HG02943 (cell line): ENCODE measurements around the gene NUP93.

Source experiments
- ATAC-seq: cut with Tn5 transposase; IDR thresholded peaks from one replicate; pipeline ENCODE4 v1.9.1; 2021; ENCODE audit warnings: mild to moderate bottlenecking, low read depth, moderate library complexity; ENCODE audit not compliant: unreplicated experiment

The NUP93 gene

GRCh38 chr16:56741399-56741798, 11.5 kb downstream of the NUP93 start:
- ATAC-seq = no peak

GRCh38 chr16:56742030-56742984, 12.4 kb downstream of the NUP93 start:
- ATAC-seq = no peak

- no peak for ATAC-seq
Observed at GRCh38 chr16:56743840-56744239, 13.9 kb downstream of the NUP93 start.

GRCh38 chr16:56744996-56745640, 15.2 kb downstream of the NUP93 start:
- ATAC-seq = no peak

GRCh38 chr16:56747486-56748045, 17.6 kb downstream of the NUP93 start:
- no peak for ATAC-seq

- ATAC-seq = no peak
Observed at GRCh38 chr16:56748191-56748590, 18.3 kb downstream of the NUP93 start.

GRCh38 chr16:56748826-56749225, 18.9 kb downstream of the NUP93 start:
- no peak for ATAC-seq

GRCh38 chr16:56749672-56750491, 20.0 kb downstream of the NUP93 start:
- no peak for ATAC-seq

GRCh38 chr16:56753410-56753809, 23.5 kb downstream of the NUP93 start:
- ATAC-seq = no peak

GRCh38 chr16:56755038-56755437, 25.1 kb downstream of the NUP93 start:
- ATAC-seq = no peak

- ATAC-seq = no peak
Observed at GRCh38 chr16:56758432-56758831, 28.5 kb downstream of the NUP93 start.

- no peak for ATAC-seq
Observed at GRCh38 chr16:56758930-56759329, 29.0 kb downstream of the NUP93 start.

GRCh38 chr16:56763291-56763916, 33.5 kb downstream of the NUP93 start:
- ATAC-seq = no peak

GRCh38 chr16:56764835-56765234, 34.9 kb downstream of the NUP93 start:
- no peak for ATAC-seq

- ATAC-seq = no peak
Observed at GRCh38 chr16:56765949-56766348, 36.0 kb downstream of the NUP93 start.

- ATAC-seq = no peak
Observed at GRCh38 chr16:56767024-56767423, 37.1 kb downstream of the NUP93 start.

GRCh38 chr16:56769677-56770076, 39.7 kb downstream of the NUP93 start:
- ATAC-seq = no peak

GRCh38 chr16:56771558-56772279, 41.8 kb downstream of the NUP93 start:
- ATAC-seq = no peak

- no peak for ATAC-seq
Observed at GRCh38 chr16:56773532-56773931, 43.6 kb downstream of the NUP93 start.
